ENCODE data around the gene STAT6. TPM values are rescaled to one million over a fixed set of nuclear protein-coding genes. Genes with fewer than 3 reads are reported as not detected.

STAT6 gene, protein sequence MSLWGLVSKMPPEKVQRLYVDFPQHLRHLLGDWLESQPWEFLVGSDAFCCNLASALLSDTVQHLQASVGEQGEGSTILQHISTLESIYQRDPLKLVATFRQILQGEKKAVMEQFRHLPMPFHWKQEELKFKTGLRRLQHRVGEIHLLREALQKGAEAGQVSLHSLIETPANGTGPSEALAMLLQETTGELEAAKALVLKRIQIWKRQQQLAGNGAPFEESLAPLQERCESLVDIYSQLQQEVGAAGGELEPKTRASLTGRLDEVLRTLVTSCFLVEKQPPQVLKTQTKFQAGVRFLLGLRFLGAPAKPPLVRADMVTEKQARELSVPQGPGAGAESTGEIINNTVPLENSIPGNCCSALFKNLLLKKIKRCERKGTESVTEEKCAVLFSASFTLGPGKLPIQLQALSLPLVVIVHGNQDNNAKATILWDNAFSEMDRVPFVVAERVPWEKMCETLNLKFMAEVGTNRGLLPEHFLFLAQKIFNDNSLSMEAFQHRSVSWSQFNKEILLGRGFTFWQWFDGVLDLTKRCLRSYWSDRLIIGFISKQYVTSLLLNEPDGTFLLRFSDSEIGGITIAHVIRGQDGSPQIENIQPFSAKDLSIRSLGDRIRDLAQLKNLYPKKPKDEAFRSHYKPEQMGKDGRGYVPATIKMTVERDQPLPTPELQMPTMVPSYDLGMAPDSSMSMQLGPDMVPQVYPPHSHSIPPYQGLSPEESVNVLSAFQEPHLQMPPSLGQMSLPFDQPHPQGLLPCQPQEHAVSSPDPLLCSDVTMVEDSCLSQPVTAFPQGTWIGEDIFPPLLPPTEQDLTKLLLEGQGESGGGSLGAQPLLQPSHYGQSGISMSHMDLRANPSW
- polyA plus RNA-seq (ENCODE audit: insufficient read length in 3 of 3) = 100 to 1,000 TPM in 1 of 3 donors, 10 to 100 TPM in 2; 95.5 to 138 (median 97.6) TPM
- long read RNA-seq, donor 1, transcript STAT6-224 (3 exons, 1,569 nt) = major isoform, 5 of 78 reads
- long read RNA-seq, donor 1, partial matches to known transcripts = 71 of 78 reads
- long read RNA-seq, donor 1, other reads (novel, unspliced or antisense) = 0 of 78 reads
- long read RNA-seq, donor 2, partial matches to known transcripts = 23 of 28 reads
- long read RNA-seq, donor 2, other reads (novel, unspliced or antisense) = 0 of 28 reads
- long read RNA-seq, donor 3, transcript STAT6-224 (3 exons, 1,569 nt) = major isoform, 5 of 188 reads
- long read RNA-seq, donor 3, partial matches to known transcripts = 183 of 188 reads
- long read RNA-seq, donor 3, other reads (novel, unspliced or antisense) = 0 of 188 reads
- long read RNA-seq, donor 4, full-length matches to known transcripts = 11 of 11 reads
- long read RNA-seq, donor 4, partial matches to known transcripts = 0 of 11 reads
- long read RNA-seq, donor 4, other reads (novel, unspliced or antisense) = 0 of 11 reads
- long read RNA-seq, donor 5 = 0 reads
- long read RNA-seq, donor 6, partial matches to known transcripts = 36 of 41 reads
- long read RNA-seq, donor 6, other reads (novel, unspliced or antisense) = 0 of 41 reads
- long read RNA-seq, donor 7, full-length matches to known transcripts = 7 of 54 reads
- long read RNA-seq, donor 7, partial matches to known transcripts = 47 of 54 reads
- long read RNA-seq, donor 7, other reads (novel, unspliced or antisense) = 0 of 54 reads
- long read RNA-seq, donor 8, full-length matches to known transcripts = 6 of 145 reads
- long read RNA-seq, donor 8, partial matches to known transcripts = 122 of 145 reads
- long read RNA-seq, donor 8, other reads (novel, unspliced or antisense) = 17 of 145 reads
- long read RNA-seq, donor 9, full-length matches to known transcripts = 6 of 6 reads
- long read RNA-seq, donor 9, partial matches to known transcripts = 0 of 6 reads
- long read RNA-seq, donor 9, other reads (novel, unspliced or antisense) = 0 of 6 reads
- long read RNA-seq, donor 10, transcript STAT6-224 (3 exons, 1,569 nt) = major isoform, 5 of 11 reads
- long read RNA-seq, donor 10, partial matches to known transcripts = 5 of 11 reads
- long read RNA-seq, donor 10, other reads (novel, unspliced or antisense) = 0 of 11 reads
- long read RNA-seq, donor 11, transcript STAT6-224 (3 exons, 1,569 nt) = major isoform, 10 of 141 reads
- long read RNA-seq, donor 11, partial matches to known transcripts = 121 of 141 reads
- long read RNA-seq, donor 11, other reads (novel, unspliced or antisense) = 8 of 141 reads
- long read RNA-seq, donor 12, partial matches to known transcripts = 0 of 2 reads
- long read RNA-seq, donor 12, other reads (novel, unspliced or antisense) = 0 of 2 reads
- long read RNA-seq, donor 13 = 0 reads
- long read RNA-seq, donor 14, full-length matches to known transcripts = 5 of 5 reads
- long read RNA-seq, donor 14, partial matches to known transcripts = 0 of 5 reads
- long read RNA-seq, donor 14, other reads (novel, unspliced or antisense) = 0 of 5 reads
- long read RNA-seq, donor 15, partial matches to known transcripts = 44 of 46 reads
- long read RNA-seq, donor 15, other reads (novel, unspliced or antisense) = 0 of 46 reads
- long read RNA-seq, donor 16, full-length matches to known transcripts = 30 of 96 reads
- long read RNA-seq, donor 16, partial matches to known transcripts = 66 of 96 reads
- long read RNA-seq, donor 16, other reads (novel, unspliced or antisense) = 0 of 96 reads

DNA sequence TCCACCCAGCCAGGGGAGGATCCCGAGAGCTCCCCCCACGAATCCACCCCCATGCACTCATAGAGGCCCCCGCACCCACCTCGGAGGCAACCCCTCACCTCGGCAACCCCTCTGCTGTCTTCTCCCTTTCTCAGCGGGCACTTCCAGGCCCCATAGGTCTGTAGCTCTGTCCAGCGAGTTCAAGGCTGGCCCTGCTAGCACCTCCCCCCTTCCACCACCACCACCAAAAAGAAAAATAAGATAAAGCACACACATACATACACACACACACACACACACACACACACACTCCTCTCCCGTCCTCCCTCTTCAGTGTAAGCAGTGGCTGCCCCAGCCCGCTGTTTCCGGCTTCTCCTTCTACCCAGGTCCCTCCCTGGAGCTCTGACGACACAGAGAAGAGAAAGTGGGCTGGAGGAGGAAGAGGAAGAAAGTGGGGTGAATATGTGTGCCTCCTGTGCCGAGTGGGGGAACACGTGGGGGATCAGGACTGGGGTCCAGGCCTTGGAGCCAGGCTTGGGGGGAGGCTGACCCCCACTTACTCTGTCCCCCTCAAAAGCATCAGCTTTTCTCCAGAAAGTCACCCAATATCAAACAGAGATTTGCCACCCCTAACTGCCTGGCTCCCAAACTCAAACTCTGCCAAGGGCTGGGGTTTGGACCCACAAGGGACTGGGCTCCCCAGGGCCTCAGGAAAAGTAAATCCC lies at the start of gene STAT6:
TSS of gene STAT6 (minus strand) at position 332 of the 704 bp plus-strand sequence. CDS start 3,084 bp downstream, outside the sequence.
- DNase-seq (ENCODE audit: extremely low read depth in 1 of 11, low read depth in 9 of 11, low spot score in 4 of 11) = peak in 8 of 11 donors; percentile 60 to 83 (median 72)

DNA sequence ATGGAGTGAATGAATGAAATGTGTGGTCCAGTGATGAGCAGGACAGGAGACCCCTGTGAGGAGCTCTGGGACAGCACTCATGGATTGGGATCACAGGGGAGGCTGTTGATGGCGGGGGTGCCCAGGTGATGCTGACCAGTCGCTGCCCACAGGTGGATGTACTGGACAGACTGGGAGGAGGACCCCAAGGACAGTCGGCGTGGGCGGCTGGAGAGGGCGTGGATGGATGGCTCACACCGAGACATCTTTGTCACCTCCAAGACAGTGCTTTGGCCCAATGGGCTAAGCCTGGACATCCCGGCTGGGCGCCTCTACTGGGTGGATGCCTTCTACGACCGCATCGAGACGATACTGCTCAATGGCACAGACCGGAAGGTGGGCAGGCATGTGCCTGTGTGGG lies 49.6 kb upstream of the STAT6 start:
- DNase-seq (ENCODE audit: extremely low read depth in 1 of 11, low read depth in 9 of 11, low spot score in 4 of 11) = no peak

DNA sequence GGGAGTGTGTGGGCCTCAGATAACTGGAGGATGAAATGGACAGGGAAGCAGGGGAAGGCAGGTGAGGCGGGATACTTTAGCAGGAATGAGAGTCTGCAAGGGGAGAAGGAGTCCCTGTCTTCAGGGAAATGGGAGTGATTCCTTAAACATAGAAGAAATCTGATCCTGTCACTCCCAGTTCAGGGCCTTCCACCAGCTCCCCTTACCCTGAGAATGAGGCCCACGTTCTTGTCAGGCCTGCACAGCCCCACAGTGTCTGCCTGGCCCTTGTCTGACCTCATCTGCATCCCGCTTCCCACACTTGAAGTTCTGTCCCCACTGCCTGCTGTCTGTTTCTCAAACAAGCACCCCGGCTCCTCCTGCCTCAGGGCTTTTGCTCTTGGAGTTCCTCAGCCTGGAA lies 48.9 kb upstream of the STAT6 start:
- DNase-seq (ENCODE audit: extremely low read depth in 1 of 11, low read depth in 9 of 11, low spot score in 4 of 11) = no peak

DNA sequence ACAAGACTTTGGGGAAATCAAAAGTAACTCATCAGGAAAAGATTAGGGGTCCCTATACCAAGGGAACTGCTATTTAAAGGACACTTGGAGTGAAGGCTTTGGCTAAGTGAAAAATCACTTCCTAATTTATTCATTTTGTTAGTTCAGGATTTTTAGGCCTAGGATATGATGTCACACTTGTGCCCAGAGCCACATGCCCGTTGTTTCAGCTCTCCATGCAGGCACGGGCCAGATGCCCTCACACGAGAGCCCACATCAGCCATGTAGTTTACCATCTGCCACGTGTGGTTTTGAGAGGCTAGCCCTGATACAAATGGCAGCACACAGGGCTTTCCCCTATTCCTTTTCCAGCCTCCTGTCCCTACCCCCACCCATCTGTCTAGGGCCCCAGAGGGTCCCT lies 48.1 kb upstream of the STAT6 start:
- no peak for DNase-seq (ENCODE audit: extremely low read depth in 1 of 11, low read depth in 9 of 11, low spot score in 4 of 11)

DNA sequence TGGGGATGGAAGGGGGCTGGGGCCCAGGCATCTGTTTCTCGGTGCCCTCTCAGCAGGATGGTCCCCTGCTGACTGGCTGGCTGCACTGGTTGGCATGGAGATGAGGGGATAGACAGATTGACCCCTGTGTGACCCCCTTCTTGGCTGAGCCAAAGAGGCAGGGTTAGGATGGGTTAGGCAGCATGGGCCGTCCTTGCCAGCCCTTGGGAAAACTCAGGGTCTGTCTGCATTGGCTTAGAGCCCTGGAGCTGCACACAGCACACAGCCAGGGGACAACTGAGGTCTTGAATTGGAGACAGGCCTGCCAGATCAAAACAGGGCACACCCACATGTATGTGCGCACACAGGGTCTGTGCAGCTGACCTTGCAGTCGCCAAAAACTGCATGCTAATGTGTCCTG lies 47.5 kb upstream of the STAT6 start:
- no peak for DNase-seq (ENCODE audit: extremely low read depth in 1 of 11, low read depth in 9 of 11, low spot score in 4 of 11)

DNA sequence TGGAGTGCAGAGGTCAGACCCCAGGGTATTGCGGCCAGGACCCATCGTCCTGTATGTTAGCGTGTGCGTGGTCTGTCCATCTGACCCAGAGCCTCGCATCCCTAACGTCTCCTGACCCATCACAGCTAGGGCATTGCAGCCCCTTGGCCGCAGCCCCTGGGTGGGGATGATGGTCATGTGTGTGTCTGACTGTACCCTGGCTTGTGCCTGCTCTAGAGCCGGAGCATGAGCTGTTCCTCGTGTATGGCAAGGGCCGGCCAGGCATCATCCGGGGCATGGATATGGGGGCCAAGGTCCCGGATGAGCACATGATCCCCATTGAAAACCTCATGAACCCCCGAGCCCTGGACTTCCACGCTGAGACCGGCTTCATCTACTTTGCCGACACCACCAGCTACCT lies 47.0 kb upstream of the STAT6 start:
- DNase-seq (ENCODE audit: extremely low read depth in 1 of 11, low read depth in 9 of 11, low spot score in 4 of 11) = no peak

GRCh38 chr12:57157588-57158173 lies 46.5 kb upstream of the STAT6 start:
- no peak for DNase-seq (ENCODE audit: extremely low read depth in 1 of 11, low read depth in 9 of 11, low spot score in 4 of 11)

GRCh38 chr12:57156701-57157403 lies 45.7 kb upstream of the STAT6 start:
- DNase-seq (ENCODE audit: extremely low read depth in 1 of 11, low read depth in 9 of 11, low spot score in 4 of 11) = no peak

DNA sequence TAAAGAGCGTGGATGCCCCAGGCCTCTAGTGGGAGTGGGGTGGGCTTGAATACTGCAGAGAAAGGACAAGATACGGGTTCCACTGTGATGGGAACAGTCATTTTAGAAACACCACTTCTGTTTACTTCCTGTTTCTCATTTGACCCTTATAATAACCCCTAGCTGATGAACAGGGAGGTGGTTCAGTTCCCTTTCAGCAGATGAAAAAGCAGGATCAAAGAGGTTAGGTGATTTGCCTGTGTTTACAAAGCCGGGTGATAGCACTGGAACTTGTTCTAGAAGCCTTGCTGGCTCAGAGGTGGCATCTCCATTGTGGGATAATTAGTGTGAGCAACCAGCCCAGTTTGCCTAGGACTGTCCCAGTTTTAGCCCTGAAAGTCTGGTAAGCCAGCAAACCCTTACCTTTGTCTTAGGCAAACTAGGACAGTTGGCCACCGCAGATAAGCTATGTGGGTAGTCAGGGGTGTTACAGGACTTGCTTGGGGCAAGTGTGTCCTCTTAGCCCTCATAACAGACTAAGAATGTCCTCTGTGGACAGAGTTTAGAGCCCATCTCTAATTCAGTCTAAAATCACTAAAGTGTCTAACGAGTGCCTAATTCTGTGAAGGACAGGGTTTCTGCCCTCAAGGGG lies 43.8 kb upstream of the STAT6 start:
- no peak for DNase-seq (ENCODE audit: extremely low read depth in 1 of 11, low read depth in 9 of 11, low spot score in 4 of 11)

- DNase-seq (ENCODE audit: extremely low read depth in 1 of 11, low read depth in 9 of 11, low spot score in 4 of 11) = no peak
Observed at GRCh38 chr12:57154076-57154475, 42.9 kb upstream of the STAT6 start.

- no peak for DNase-seq (ENCODE audit: extremely low read depth in 1 of 11, low read depth in 9 of 11, low spot score in 4 of 11)
Observed at GRCh38 chr12:57153415-57153997, 42.3 kb upstream of the STAT6 start.

- DNase-seq (ENCODE audit: extremely low read depth in 1 of 11, low read depth in 9 of 11, low spot score in 4 of 11) = no peak
Observed at GRCh38 chr12:57152639-57153038, 41.5 kb upstream of the STAT6 start.

- DNase-seq (ENCODE audit: extremely low read depth in 1 of 11, low read depth in 9 of 11, low spot score in 4 of 11) = no peak
Observed at GRCh38 chr12:57151741-57152630, 40.8 kb upstream of the STAT6 start.
